Testis (tissue), 3 donors: ENCODE data around the gene SMG6. TPM values are rescaled to one million over a fixed set of nuclear protein-coding genes. Genes with fewer than 3 reads are reported as not detected.

Experiments
- DNase-seq: peaks from one replicate; pipeline ENCODE4 v3.0.0-alpha.2; 2019
- H3K27ac ChIP-seq, 2 donors: fragments of 200-600 bp; sonication (generic); one replicate each; pipeline ENCODE4 v1.5.1; 2019
- H3K27me3 ChIP-seq: fragments of 200-600 bp; sonication (generic); one replicate; pipeline ENCODE4 v1.5.1; 2019
- H3K36me3 ChIP-seq: fragments of 200-600 bp; sonication (generic); one replicate; pipeline ENCODE4 v1.5.1; 2017; ENCODE audit warnings: low read depth; ENCODE audit errors: missing control alignments
- H3K4me1 ChIP-seq: fragments of 200-600 bp; sonication (generic); one replicate; pipeline ENCODE4 v1.5.1; 2019
- H3K4me3 ChIP-seq, 2 donors: fragments of 200-600 bp; sonication (generic); one replicate each; pipeline ENCODE4 v1.5.1; 2017 to 2019
- H3K9me3 ChIP-seq: fragments of 200-600 bp; sonication (generic); one replicate; pipeline ENCODE4 v1.5.1; 2017
- CTCF ChIP-seq, 3 experiments: fragments of 450-650 bp in 2 of 3; fragments of 200-600 bp in 1 of 3; sonication (generic) in 1 of 3; IDR thresholded peaks; one replicate each; pipeline ENCODE4 v1.5.1; 2016 to 2019; ENCODE audit warnings: antibody characterized with exemption in 3 of 3, mild to moderate bottlenecking in 2 of 3, moderate library complexity in 1 of 3
- POLR2A ChIP-seq: fragments of 450-650 bp; IDR thresholded peaks from one replicate; pipeline ENCODE4 v1.6.1; 2017; ENCODE audit warnings: antibody characterized with exemption, mild to moderate bottlenecking, moderate library complexity
- WGBS, 2 donors: methylation state at CpG; one replicate each; pipeline ENCODE4 v1.1.5; 2018; 5-methylcytosine and 5-hydroxymethylcytosine counted together
- intact Hi-C: fragments of 100-400 bp; cut with DNase I; formaldehyde crosslinking; loops from one replicate; pipeline ENCODE4 v1.15.1; 2023; ENCODE audit warnings: low total_unique reads
- polyA plus RNA-seq: library from polyadenylated mRNA; stranded (reverse); fragments of 350-450 nt; fragmentation: Illumina TruSeq; extraction: RNeasy Lipid Tissue Mini Kit (QIAGEN cat#74804); gene quantifications from one replicate; pipeline ENCODE4 v1.2.3, GENCODE V29; 2014; ENCODE audit warnings: low read depth, low replicate concordance; ENCODE audit not compliant: insufficient read depth
- total RNA-seq, 2 donors: library from RNA; depleted of rRNA; stranded (reverse); fragments of >200 nt; gene quantifications; one replicate each; pipeline ENCODE4 v1.2.3, GENCODE V29; 2016

Gene SMG6
- total and polyA plus RNA-seq, 3 donors from 2014 or later, result 68.7 to 86.5 (median 80.6) TPM

GRCh38 chr17:2309338-2310154, 6.0 kb upstream of the SMG6 start:
- WGBS, 2 donors, result 59 to 65% methylated on average over 6 of the region's 6 CpGs
- no peak for DNase-seq
- Histone ChIP-seq H3K27ac (no peak overlapping the region), H3K9me3 (no peaks in the 10 kb centered on the region), H3K36me3 (no peaks in the 10 kb centered on the region), H3K4me1 (no peaks in the 10 kb centered on the region), H3K4me3 (no peak overlapping the region), H3K27me3 (no peaks in the 10 kb centered on the region)
- TF ChIP-seq POLR2A (no peak), CTCF (IDR thresholded peaks at IDR 0.05) (no peak)
- intact Hi-C loops, result no loop called here

GRCh38 chr17:2304931-2305330, 1.3 kb upstream of the SMG6 start:
- 80 to 86% methylated on average over 4 of the region's 4 CpGs for WGBS, 2 donors
- H3K36me3 ChIP-seq, result no peaks in the 10 kb centered on the region
- TF ChIP-seq POLR2A (no peak), CTCF (IDR thresholded peaks at IDR 0.05) (no peak)
- no peak for DNase-seq
- intact Hi-C loops, result no loop called here
- no peaks in the 10 kb centered on the region for H3K9me3 ChIP-seq
- no peaks in the 10 kb centered on the region for H3K27me3 ChIP-seq
- peaks cover 8% of the 10 kb centered on the region for H3K4me1 ChIP-seq
- H3K27ac ChIP-seq, result no peak overlapping the region
- H3K4me3 ChIP-seq, result no peak overlapping the region

GRCh38 chr17:2302778-2303203, 794 bp downstream of the SMG6 start:
- intact Hi-C loops, result no loop called here

GRCh38 chr17:2299756-2300155, 3.8 kb downstream of the SMG6 start:
- H3K9me3 ChIP-seq, result no peaks in the 10 kb centered on the region
- H3K4me1 ChIP-seq, result peaks cover 8% of the 10 kb centered on the region
- H3K4me3 ChIP-seq, result no peak overlapping the region
- DNase-seq, result no peak
- intact Hi-C loops, result no loop called here
- 87 to 93% methylated on average over 22 of the region's 22 CpGs for WGBS, 2 donors
- TF ChIP-seq CTCF (IDR thresholded peaks at IDR 0.05), result no peak
- no peak for TF ChIP-seq POLR2A
- H3K27me3 ChIP-seq, result no peaks in the 10 kb centered on the region
- no peaks in the 10 kb centered on the region for H3K36me3 ChIP-seq
- H3K27ac ChIP-seq, result no peak overlapping the region

More at GRCh38 chr17:2302778-2303203, 794 bp downstream of the SMG6 start:
- peak overlapping the region; percentile 90 to 95 for H3K4me3 ChIP-seq
- TF ChIP-seq POLR2A, result no peak
- TF ChIP-seq CTCF (IDR thresholded peaks at IDR 0.05), result no peak
- no peaks in the 10 kb centered on the region for H3K9me3 ChIP-seq
- H3K27ac ChIP-seq, result peak overlapping the region; percentile 91 to 93
- H3K4me1 ChIP-seq, result peaks cover 8% of the 10 kb centered on the region
- no peaks in the 10 kb centered on the region for H3K36me3 ChIP-seq
- 1 to 2% methylated on average over 12 of the region's 12 CpGs for WGBS, 2 donors
- DNase-seq, result no peak
- no peaks in the 10 kb centered on the region for H3K27me3 ChIP-seq

- WGBS, 2 donors, result 93 to 100% methylated on average over 5 to 12 of the region's 12 CpGs
- H3K4me3 ChIP-seq, result no peak overlapping the region
- no peak for TF ChIP-seq POLR2A
- no peak for TF ChIP-seq CTCF (IDR thresholded peaks at IDR 0.05)
- no peak for DNase-seq
- no peaks in the 10 kb centered on the region for H3K36me3 ChIP-seq
- H3K9me3 ChIP-seq, result no peaks in the 10 kb centered on the region
- no peaks in the 10 kb centered on the region for H3K27me3 ChIP-seq
- intact Hi-C loops, result no loop called here
- peaks cover 8% of the 10 kb centered on the region for H3K4me1 ChIP-seq
- no peak overlapping the region for H3K27ac ChIP-seq
Measured at GRCh38 chr17:2299136-2299535, 4.4 kb downstream of the SMG6 start.
